COR-L47 (cell line): Measurements from ENCODE around the gene PRKCQ.

Experiments used
- DNase-seq: peaks from one replicate; lab custom pipeline; 2025; lab: John Stamatoyannopoulos, UW

Gene PRKCQ

GRCh38 chr10:6520138-6520537, 59.9 kb downstream of the PRKCQ start:
- no peak for DNase-seq

- DNase-seq: no peak
Observed at GRCh38 chr10:6518791-6519429, 61.2 kb downstream of the PRKCQ start.

GRCh38 chr10:6516929-6517284, 63.2 kb downstream of the PRKCQ start:
- no peak for DNase-seq

GRCh38 chr10:6516281-6516928, 63.7 kb downstream of the PRKCQ start:
- DNase-seq: no peak

- DNase-seq: no peak
Observed at GRCh38 chr10:6514844-6515780, 65.0 kb downstream of the PRKCQ start.

- DNase-seq: no peak
Observed at GRCh38 chr10:6514180-6514579, 65.9 kb downstream of the PRKCQ start.

- DNase-seq: no peak
Observed at GRCh38 chr10:6513476-6513875, 66.6 kb downstream of the PRKCQ start.

- no peak for DNase-seq
Observed at GRCh38 chr10:6512182-6512581, 67.9 kb downstream of the PRKCQ start.

- no peak for DNase-seq
Observed at GRCh38 chr10:6511347-6511746, 68.7 kb downstream of the PRKCQ start.

GRCh38 chr10:6507311-6507710, 72.8 kb downstream of the PRKCQ start:
- DNase-seq: no peak

GRCh38 chr10:6505300-6505699, 74.8 kb downstream of the PRKCQ start:
- DNase-seq: no peak

GRCh38 chr10:6504296-6504695, 75.8 kb downstream of the PRKCQ start:
- DNase-seq: no peak

GRCh38 chr10:6503171-6503570, 76.9 kb downstream of the PRKCQ start:
- DNase-seq: no peak

- DNase-seq: no peak
Observed at GRCh38 chr10:6501931-6502330, 78.1 kb downstream of the PRKCQ start.

- no peak for DNase-seq
Observed at GRCh38 chr10:6499974-6500373, 80.1 kb downstream of the PRKCQ start.

GRCh38 chr10:6498771-6499170, 81.3 kb downstream of the PRKCQ start:
- DNase-seq: no peak

GRCh38 chr10:6497620-6498019, 82.5 kb downstream of the PRKCQ start:
- no peak for DNase-seq

GRCh38 chr10:6494936-6495592, 85.0 kb downstream of the PRKCQ start:
- no peak for DNase-seq

GRCh38 chr10:6494442-6494819, 85.6 kb downstream of the PRKCQ start:
- no peak for DNase-seq

- no peak for DNase-seq
Observed at GRCh38 chr10:6493521-6494441, 86.3 kb downstream of the PRKCQ start.

GRCh38 chr10:6492896-6493295, 87.2 kb downstream of the PRKCQ start:
- no peak for DNase-seq
